Astrocyte (in vitro differentiated cells and primary cell): Measurements from ENCODE around the gene INO80B. TPM values are rescaled to one million over a fixed set of nuclear protein-coding genes. Genes with fewer than 3 reads are reported as not detected.

Experiments
- DNase-seq: peaks from one replicate; pipeline ENCODE4 v3.0.0-alpha.2; 2010; ENCODE audit warnings: low read depth
- FAIRE-seq: peaks from 2 replicates; lab custom pipeline; 2011; peaks lifted over from hg19 to GRCh38; lab: Jason Lieb, UNC
- H2AFZ ChIP-seq: 2 replicates; pipeline ENCODE4 v1.6.0; 2012; ENCODE audit warnings: low read depth, low read length, inconsistent platforms
- H3K27ac ChIP-seq: 2 replicates; pipeline ENCODE4 v1.5.1; 2011; ENCODE audit warnings: low read depth, low read length, inconsistent platforms
- H3K27me3 ChIP-seq: 2 replicates; pipeline ENCODE4 v1.6.0; 2011; ENCODE audit warnings: low read length, inconsistent platforms; ENCODE audit not compliant: insufficient read depth
- H3K36me3 ChIP-seq: 2 replicates; pipeline ENCODE4 v1.5.1; 2011; ENCODE audit warnings: low read length, inconsistent platforms; ENCODE audit not compliant: insufficient read depth
- H3K4me1 ChIP-seq: 2 replicates; pipeline ENCODE4 v1.5.1; 2011; ENCODE audit warnings: low read length, inconsistent platforms; ENCODE audit not compliant: insufficient read depth
- H3K4me2 ChIP-seq: 2 replicates; pipeline ENCODE4 v1.6.0; 2012; ENCODE audit warnings: low read length, inconsistent platforms
- H3K4me3 ChIP-seq: 2 replicates; pipeline ENCODE4 v1.5.1; 2011; ENCODE audit warnings: low read depth, mild to moderate bottlenecking, low read length, inconsistent platforms; ENCODE audit not compliant: insufficient read depth
- H3K79me2 ChIP-seq: 2 replicates; pipeline ENCODE4 v1.6.0; 2012; ENCODE audit warnings: mild to moderate bottlenecking, low read length, inconsistent platforms; ENCODE audit not compliant: insufficient read depth
- H3K9ac ChIP-seq: 2 replicates; pipeline ENCODE4 v1.6.0; 2012; ENCODE audit warnings: mild to moderate bottlenecking, low read length, inconsistent platforms
- H3K9me3 ChIP-seq: 2 replicates; pipeline ENCODE4 v1.5.1; 2012; ENCODE audit warnings: low read depth, mild to moderate bottlenecking, low read length, inconsistent platforms; ENCODE audit not compliant: insufficient read depth
- H4K20me1 ChIP-seq: 2 replicates; pipeline ENCODE4 v1.6.0; 2012; ENCODE audit warnings: low read length, inconsistent platforms; ENCODE audit not compliant: insufficient read depth
- H3K27ac Mint-ChIP-seq: one replicate; pipeline ENCODE4 v1.8.0; 2021; ENCODE audit warnings: mild to moderate bottlenecking, mixed read lengths; ENCODE audit not compliant: unreplicated experiment
- H3K27me3 Mint-ChIP-seq: one replicate; pipeline ENCODE4 v1.8.0; 2021; ENCODE audit warnings: low read depth, mixed read lengths; ENCODE audit not compliant: unreplicated experiment
- H3K36me3 Mint-ChIP-seq: one replicate; pipeline ENCODE4 v1.8.0; 2021; ENCODE audit warnings: low read depth, mixed read lengths; ENCODE audit not compliant: unreplicated experiment
- H3K4me1 Mint-ChIP-seq: one replicate; pipeline ENCODE4 v1.8.0; 2021; ENCODE audit warnings: low read depth, mixed read lengths; ENCODE audit not compliant: unreplicated experiment
- H3K4me3 Mint-ChIP-seq: one replicate; pipeline ENCODE4 v1.8.0; 2021; ENCODE audit warnings: mild to moderate bottlenecking, moderate library complexity, mixed read lengths; ENCODE audit not compliant: unreplicated experiment
- H3K9me3 Mint-ChIP-seq: one replicate; pipeline ENCODE4 v1.8.0; 2021; ENCODE audit warnings: mild to moderate bottlenecking, mixed read lengths; ENCODE audit not compliant: unreplicated experiment
- CTCF ChIP-seq: IDR thresholded peaks from 2 replicates; pipeline ENCODE4 v1.5.1; 2011; ENCODE audit warnings: low read depth, mild to moderate bottlenecking, inconsistent platforms, low read length, moderate library complexity; ENCODE audit not compliant: insufficient read depth
- EZH2 ChIP-seq: IDR thresholded peaks from 2 replicates; pipeline ENCODE4 v1.6.1; 2012; ENCODE audit warnings: mild to moderate bottlenecking, low read length, inconsistent platforms; ENCODE audit not compliant: insufficient read depth
- total RNA-seq: library from RNA; stranded (reverse); gene quantifications from 2 replicates; pipeline ENCODE4 v1.2.1, GENCODE V29; 2021

The INO80B gene
- total RNA-seq, 1 donor from 2014 or later = 19.2 TPM

GRCh38 chr2:74440378-74441169 is 14.3 kb upstream of the INO80B start:
- Mint-ChIP-seq H3K27me3 (peaks cover 1% of the 10 kb centered on the region), H3K36me3 (peaks cover 4% of the 10 kb centered on the region), H3K4me3 (peak overlapping the region; percentile 90), H3K9me3 (no peaks in the 10 kb centered on the region), H3K4me1 (peaks cover 34% of the 10 kb centered on the region), H3K27ac (peak overlapping the region; percentile 88)
- no peaks in the 10 kb centered on the region for H3K36me3 ChIP-seq
- peak overlapping the region; percentile 80 for H2AFZ ChIP-seq
- FAIRE-seq = no peak
- peak overlapping the region; percentile 96 for H3K4me2 ChIP-seq
- peaks cover 10% of the 10 kb centered on the region for H3K27me3 ChIP-seq
- H3K9ac ChIP-seq = peak overlapping the region; percentile 81
- H3K9me3 ChIP-seq = no peaks in the 10 kb centered on the region
- peak; percentile 64 for DNase-seq
- H4K20me1 ChIP-seq = peaks cover 30% of the 10 kb centered on the region
- H3K4me3 ChIP-seq = peak overlapping the region; percentile 75
- no peak for TF ChIP-seq EZH2
- no peak for TF ChIP-seq CTCF
- H3K4me1 ChIP-seq = peaks cover 50% of the 10 kb centered on the region
- H3K79me2 ChIP-seq = peaks cover 30% of the 10 kb centered on the region
- peak overlapping the region; percentile 27 for H3K27ac ChIP-seq

DNA sequence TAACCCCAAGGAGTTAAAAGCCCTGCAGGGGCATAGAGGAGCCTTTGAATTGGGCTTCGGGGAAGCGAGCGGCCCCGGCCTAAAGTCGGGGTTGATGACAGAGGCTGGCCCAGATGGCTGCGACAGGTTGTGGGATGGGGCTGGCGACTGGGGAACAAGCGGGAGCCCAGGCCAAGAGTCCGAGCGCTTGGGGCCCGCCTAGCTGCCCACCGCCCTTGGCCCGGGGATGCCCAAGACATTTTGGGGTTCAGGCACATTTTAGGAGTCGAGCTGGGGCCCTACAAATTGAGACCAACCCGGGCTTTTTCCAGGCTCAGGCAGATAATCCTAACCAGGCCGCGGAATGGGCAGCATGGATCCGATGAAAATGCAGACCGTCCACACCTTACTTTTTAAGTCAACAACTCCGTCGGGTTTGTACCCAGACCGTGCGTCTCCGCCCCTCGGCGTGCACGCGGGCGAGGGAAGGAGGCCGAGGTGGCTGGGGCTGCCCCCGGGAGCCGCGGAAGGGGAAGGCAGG is 13.7 kb upstream of the INO80B start:
- H3K27me3 Mint-ChIP-seq = peaks cover 1% of the 10 kb centered on the region
- Histone ChIP-seq H3K9ac (no peak overlapping the region), H3K4me1 (peaks cover 50% of the 10 kb centered on the region), H2AFZ (peak overlapping the region; percentile 80), H4K20me1 (peaks cover 28% of the 10 kb centered on the region), H3K79me2 (peaks cover 30% of the 10 kb centered on the region), H3K36me3 (no peaks in the 10 kb centered on the region), H3K27ac (no peak overlapping the region), H3K4me2 (peak overlapping the region; percentile 96), H3K27me3 (peaks cover 10% of the 10 kb centered on the region), H3K9me3 (no peaks in the 10 kb centered on the region), H3K4me3 (no peak overlapping the region)
- H3K27ac Mint-ChIP-seq = peak overlapping the region; percentile 58
- DNase-seq (no peak), FAIRE-seq (no peak)
- no peaks in the 10 kb centered on the region for H3K9me3 Mint-ChIP-seq
- TF ChIP-seq CTCF (no peak), EZH2 (no peak)
- peak overlapping the region; percentile 87 for H3K4me3 Mint-ChIP-seq
- H3K36me3 Mint-ChIP-seq = peaks cover 2% of the 10 kb centered on the region
- peaks cover 32% of the 10 kb centered on the region for H3K4me1 Mint-ChIP-seq
